ENCODE results near the gene MEGF11. TPM values are rescaled to one million over a fixed set of nuclear protein-coding genes. Genes with fewer than 3 reads are reported as not detected.
"Not testable (repeated sequence)": the region's sequence is repeated elsewhere in the genome, so short reads cannot be mapped to it uniquely, and the experiment has no call there.

The MEGF11 gene
- polyA plus RNA-seq, 1 donor = 0.26 TPM

DNA sequence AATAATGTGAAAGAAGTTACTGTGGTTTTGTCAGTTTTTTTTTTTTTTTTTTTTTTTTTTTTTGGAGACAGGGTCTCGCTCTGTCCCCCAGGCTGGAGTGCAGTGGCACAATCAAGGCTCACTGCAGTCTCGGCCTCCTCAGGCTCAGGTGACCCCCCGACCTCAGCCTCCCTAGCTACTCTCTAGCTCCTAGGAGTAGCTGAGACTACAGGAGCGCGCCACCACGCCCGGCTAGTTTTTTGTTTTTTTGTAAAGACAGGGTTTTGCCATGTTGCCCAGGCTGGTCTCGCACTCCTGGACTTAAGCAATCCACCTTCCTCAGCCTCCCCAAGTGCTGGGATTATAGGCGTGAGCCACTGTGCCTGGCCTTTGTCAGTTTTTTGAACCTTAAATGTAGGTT is 381.7 kb downstream of the MEGF11 start:
- not testable (repeated sequence) for DNase-seq

DNA sequence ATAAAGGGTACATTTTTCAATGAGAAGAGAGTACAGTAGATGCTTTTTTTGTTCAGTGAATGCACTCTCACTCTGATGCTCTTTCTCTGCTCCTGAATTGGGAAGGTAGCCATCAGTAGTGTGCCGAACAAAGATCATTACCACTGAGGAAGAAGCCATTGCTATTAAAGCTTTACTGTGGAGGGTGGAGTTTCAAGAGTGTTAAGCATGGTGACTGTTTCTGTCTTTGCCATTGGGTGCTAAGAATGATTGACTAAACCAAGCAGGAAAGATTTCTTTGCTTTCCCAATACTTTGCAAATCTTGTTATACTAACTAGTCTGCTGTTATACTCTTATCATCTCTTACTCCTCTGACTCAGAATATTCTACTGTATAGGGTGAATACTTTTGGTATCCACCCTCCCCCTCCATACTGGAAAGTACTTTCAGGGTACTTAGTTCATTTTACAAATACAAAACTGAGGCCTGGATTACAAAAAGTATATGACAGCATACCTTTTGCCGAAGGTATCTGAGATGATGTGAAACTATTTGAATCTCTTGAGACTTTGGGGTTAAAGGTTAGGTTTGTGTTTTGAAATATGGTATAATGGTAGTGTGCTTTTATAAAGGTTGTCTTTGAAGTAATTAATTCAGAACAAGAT is 382.5 kb downstream of the MEGF11 start:
- DNase-seq = no peak

DNA sequence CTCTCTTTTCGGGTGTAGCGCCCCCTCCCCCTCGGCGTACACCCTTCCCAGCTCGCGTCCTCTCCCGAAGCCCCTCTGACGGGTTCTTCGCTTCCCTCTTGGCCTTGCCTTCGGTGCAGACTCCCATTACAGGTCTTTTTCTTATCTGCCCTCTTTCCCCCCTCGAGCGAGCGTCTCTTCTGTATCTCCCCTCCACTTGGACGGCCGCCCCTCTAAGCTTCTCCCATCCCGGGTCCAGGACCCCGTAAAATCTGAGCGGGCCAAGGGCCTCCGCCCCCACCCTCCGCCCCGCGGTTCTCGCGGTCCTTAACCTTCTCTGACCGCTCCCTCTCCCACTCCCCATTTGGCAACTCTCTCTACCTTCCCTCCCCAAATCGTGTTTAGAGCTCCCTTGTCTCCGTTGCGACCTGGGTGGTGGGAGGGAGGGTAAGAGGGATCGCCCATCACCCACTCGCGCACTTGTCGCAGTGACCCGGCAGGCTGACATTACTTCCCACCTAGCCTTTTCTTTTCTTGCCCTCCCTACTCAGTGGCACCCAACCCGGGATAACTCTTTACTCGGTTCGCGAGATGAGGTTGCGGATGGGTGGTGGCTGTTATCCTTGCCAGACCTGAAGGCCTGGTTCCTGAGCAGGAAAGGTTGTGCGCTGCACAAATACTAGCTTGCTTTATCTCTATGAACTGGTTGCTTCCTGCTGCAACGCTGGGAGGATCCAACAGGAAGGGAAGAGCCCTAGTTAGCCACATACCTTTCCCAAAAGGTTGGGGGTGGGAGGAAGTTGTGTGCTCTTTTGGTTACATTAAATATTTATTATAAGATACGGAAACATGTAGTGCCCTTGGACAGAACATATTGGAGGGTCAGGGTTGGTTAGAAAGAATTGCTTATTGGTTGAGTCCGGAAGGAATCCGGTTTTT is 383.3 kb downstream of the MEGF11 start:
- DNase-seq = peak; percentile 36

DNA sequence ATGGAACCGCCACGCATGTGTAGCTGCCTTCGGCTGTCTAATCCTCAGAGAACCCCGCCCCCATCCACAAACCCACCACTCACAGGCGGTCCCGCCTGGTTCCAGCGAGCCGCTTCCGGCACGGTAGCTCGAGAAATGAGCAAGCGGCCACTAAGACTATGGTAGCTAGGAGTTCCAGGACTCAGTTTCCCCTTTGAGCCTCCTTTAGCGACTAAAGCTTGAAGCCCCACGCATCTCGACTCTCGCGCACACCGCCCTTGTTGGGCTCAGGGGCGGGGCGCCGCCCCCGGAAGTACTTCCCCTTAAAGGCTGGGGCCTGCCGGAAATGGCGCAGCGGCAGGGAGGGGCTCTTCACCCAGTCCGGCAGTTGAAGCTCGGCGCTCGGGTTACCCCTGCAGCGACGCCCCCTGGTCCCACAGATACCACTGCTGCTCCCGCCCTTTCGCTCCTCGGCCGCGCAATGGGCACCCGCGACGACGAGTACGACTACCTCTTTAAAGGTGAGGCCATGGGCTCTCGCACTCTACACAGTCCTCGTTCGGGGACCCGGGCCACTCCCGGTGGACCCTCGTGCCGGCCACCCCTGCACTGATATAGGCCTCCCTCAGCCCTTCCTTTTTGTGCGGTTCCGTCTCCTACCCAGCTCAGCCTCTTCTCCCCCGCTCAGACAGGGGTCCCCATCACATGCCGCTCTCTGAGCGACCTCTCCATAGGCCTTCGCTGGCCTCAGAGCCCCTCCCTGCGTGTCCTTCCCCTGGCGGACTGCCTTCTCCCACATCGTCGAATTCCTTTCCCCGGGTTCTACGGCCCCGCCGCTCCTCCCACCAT is 384.2 kb downstream of the MEGF11 start, which contains the start of gene RAB11A:
RAB11A (plus strand) TSS at position 366 of the 828 bp plus-strand sequence; CDS start at position 461, 95 bp downstream.
- DNase-seq = peak; percentile 98

DNA sequence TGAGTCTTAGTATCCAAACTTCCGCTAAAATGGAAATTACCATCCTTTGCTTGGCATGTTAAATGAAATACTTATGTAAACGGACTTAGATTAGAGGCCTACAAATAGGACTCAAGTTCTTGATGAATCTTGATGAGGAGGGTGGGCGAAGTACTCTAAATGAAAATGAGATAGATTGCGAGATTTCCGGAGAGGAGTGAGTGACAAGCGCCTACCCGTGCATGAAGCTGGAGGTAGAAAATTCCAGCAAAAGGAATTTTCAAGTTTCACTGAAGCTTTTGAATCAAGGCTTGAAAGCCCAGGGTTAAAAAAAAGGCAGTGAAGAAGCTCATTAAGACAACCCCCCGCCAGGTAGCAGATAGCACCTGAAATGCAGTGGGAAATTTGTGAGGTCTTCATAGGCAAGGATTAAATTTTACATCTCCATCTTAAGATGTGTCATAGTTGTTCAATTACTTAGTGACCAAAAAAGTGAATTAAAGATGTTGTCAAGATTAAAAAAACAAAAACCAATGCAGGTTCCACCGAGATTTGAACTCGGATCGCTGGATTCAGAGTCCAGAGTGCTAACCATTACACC is 384.9 kb downstream of the MEGF11 start:
- no peak for DNase-seq

DNA sequence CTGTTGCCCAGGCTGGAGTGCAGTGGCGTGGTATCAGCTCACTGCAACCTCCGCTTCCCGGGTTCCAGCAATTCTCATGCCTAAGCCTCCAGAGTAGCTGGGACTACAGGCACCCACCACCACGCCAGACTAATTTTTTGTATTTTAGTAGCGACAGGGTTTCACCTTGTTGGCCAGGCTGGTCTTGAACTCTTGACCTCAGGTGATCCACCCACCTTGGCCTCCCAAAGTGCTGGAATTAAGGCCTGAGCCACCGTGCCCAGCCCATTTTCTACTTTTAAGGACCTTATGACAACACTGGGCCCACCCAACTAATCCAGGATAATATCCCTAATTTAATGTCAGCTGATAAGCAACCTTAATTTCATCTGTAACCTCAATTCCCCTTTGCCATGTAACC is 385.6 kb downstream of the MEGF11 start:
- not testable (repeated sequence) for DNase-seq

DNA sequence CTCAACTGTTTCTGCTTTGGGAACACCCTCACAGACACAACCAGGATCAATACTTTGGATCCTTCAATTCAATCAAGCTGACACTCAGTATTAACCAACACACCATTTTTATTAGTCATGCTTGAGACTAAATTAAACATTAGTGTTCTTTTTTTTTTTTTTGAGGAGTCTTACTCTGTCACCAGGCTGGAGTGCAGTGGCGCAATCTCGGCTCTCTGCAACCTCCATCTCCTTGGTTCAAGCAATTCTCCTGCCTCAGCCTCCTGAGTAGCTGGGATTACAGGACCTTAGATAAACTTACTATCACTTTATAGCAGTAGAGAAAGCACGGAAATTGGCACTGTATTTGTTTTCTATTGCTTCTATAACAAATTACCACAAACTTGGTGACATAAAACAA is 386.3 kb downstream of the MEGF11 start:
- no peak for DNase-seq

DNA sequence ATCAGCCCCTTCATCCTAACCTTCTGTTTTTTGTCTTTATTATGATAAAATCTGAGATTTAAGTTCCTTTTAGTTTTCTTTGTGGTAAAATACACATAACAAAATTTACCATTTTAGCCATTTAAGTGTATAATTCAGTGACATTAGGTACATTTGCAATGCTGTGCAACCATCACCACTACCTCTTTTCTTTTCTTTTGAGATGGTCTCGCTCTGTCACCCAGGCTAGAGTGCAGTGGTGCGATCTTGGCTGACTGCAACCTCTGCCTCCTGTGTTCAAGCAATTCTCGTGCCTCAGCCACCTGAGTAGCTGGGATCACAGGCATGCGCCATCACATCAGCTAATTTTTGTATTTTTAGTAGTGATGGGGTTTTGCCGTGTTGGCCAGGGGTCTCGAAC is 390.4 kb downstream of the MEGF11 start:
- no peak for DNase-seq

DNA sequence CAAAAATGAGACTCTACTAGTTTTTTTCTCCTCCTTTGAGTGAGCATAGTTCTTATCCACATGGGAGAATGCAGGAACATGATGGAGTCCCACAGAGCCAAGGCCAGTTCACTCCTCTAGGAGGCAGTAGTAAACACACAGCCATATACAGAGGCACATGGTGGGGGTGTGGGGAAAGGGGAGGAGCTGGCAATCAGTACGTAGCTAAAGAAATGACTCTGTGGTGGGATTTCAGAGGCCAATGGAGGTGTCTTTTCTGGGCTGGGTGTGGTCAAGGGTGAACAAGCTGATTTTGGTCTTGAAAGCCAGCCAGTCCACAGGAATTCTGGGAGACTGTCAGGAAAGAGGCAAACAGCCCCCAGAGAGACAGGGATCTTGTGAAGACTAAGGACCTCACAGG is 390.9 kb downstream of the MEGF11 start:
- no peak for DNase-seq

DNA sequence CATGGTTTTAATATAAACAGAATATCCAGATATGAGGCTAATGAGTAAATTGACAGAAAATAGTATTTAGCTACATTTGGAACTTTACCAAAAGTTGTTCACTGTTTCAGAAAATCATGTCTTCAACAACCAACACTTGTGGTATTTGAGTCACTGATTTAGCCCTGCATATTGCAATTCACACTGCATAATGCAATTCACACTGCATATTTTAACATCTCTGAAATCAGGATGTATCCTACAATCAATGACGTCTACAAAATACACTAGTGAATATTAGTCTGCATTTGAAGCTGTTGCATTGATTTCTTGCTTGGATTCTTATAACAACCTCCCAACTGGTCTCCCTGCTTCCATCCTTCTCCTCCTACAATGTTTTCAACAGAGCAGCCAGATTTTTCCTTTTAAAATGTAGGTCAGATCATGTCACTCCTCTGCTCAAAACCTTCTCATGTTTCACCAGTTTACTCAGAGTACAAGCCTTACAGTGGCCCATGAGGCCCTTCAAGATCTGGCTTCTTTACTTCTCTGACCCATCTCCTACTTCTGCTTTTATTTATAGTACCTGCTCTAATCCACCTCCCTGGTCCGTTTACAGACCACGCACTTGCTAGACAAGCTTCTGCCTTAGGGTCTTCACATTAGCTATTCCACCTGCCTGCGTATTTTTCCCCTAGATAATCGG is 395.7 kb downstream of the MEGF11 start:
- DNase-seq = no peak

DNA sequence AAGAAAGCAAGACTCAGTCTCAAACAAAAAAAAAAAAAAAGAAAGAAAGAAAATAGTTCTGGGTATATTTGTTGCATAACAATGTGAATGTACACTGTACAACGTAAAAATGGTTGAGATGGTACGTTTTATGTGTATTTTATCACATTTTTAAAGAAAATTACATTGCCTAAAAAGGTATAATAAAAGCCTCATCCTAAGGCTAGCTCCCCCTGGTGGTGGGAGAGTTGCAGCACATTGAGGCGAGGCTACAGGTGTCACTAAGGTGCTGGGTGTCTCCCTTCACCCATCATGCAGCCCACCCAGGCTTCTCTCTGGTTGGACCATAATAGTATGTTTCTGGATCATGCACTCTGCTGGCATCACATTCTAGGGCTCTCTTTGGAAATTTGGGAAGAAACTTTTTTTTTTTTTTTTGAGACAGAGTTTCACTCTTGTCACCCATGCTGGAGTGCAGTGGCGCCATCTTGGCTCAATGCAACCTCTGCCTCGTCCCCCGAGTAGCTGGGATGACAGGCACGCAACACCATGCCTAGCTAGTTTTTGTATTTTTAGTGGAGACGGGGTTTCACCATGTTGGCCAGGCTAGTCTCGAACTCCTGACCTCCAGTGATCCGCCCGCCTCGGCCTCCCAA is 396.6 kb downstream of the MEGF11 start:
- DNase-seq = no peak

DNA sequence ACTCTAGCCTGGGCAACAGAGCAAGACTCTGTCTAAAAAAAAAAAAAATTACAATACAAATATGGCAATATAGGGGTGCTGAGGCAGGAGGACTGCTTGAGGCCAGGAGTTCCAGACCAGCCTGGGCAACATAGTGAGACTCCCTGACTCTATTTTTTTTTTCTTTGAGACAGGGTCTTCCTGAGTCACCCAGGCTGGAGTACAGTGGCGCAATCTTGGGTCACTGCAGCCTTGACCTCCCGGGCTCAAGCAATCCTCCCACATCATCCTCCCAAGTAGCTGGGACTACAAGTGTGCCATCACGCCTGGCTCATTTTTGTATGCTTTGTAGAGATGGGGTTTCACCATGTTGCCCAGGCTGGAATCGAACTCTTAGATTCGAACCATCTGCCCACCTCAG is 401.6 kb downstream of the MEGF11 start:
- no peak for DNase-seq

DNA sequence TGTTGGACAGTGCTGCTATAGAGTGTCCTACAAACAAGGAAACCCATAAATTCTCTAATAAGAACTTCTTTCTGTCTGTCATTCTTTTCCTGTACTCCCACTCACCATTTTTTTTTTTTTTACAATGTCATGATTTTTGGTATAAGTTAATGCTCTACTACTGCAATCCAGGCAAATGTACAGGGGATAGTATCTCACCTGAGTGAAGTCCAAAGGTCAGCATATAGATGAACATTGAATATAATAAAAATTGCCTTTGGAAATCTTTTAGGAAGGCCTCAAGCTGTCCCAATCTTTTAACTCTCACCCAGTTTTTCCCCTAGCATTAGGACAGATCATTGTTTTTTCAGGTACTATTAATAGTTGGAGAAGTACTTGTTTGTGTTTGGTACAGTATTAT is 405.6 kb downstream of the MEGF11 start:
- no peak for DNase-seq

DNA sequence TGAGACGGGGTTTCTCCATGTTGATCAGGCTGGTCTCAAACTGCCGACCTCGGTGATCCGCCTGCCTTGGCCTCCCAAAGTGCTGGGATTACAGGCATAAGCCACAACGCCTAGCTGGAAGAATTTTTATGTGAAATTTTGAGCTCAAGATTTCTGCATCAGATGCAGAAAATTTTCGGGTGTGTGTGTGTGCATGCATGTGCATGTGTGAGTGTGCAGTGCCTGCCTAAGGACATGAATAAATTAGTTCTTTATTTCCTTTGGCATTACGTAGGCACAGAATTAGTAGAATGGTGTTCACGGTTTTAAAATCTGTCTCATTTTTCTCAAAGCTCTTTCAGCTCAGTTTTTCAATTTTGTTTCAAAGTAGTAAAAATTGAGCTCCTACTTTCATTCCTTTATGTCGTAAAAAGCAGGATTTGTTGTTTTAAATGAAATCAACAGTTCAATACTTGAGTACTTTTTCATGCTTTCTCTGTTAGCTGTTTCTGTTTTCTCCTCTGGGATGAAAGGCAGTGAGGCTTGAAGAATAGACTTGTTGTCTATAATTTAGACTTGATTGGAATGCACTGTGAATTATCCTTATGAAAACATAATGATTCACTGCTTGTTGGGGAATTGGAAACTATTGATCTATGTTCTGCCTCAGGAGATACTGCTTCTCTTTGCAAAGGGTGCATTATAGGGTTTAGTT is 407.6 kb downstream of the MEGF11 start:
- no peak for DNase-seq

Other genes starting within 250 kb of the MEGF11 start
- 30.3 TPM for gene DIS3L, start 39.8 kb upstream of the MEGF11 start, polyA plus RNA-seq (ENCODE audit: insufficient read length)
- 12.8 TPM for gene TIPIN, start 102.9 kb upstream of the MEGF11 start, polyA plus RNA-seq (ENCODE audit: insufficient read length)
- 82.1 TPM for gene MAP2K1, start 133.2 kb upstream of the MEGF11 start, polyA plus RNA-seq (ENCODE audit: insufficient read length)
- 34.0 TPM for gene SNAPC5, start 244.0 kb upstream of the MEGF11 start, polyA plus RNA-seq (ENCODE audit: insufficient read length)

Data from hindlimb muscle (tissue), 1 donor.